Measurements from ENCODE around the gene KLHL11.
"Not testable (repeated sequence)": the region's sequence is repeated elsewhere in the genome, so short reads cannot be mapped to it uniquely, and the experiment has no call there.

The KLHL11 gene

DNA sequence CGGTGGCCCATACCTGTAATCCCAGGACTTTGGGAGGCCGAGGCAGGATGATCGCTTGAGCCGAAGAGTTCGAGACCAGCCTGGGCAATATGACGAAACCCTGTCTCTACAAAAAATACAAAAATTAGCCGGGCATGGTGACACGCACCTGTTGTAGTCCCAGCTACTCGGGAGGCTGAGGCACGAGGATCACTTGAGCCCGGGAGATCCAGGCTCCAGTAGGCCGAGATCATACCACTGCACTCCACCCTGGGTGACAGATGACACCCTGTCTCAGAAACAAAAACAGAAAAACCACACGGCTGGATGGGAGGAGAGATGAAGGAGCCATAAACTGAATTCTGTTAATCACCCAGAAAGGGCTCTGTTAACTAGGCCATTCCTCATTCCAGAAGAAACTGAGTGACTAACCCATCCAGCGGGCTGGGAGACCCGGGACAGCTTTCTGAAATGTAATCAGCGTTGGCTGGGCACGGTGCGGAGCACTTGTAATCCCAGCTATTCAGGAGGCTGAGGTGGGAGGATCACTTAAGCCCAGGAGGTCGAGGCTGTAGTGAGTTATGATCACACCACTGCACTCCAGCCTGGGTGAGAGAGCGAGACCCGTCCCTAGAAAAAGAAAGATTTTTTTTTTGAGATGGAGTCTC is 28.6 kb downstream of the KLHL11 start:
- no peak for DNase-seq (ENCODE audit: low read depth)

DNA sequence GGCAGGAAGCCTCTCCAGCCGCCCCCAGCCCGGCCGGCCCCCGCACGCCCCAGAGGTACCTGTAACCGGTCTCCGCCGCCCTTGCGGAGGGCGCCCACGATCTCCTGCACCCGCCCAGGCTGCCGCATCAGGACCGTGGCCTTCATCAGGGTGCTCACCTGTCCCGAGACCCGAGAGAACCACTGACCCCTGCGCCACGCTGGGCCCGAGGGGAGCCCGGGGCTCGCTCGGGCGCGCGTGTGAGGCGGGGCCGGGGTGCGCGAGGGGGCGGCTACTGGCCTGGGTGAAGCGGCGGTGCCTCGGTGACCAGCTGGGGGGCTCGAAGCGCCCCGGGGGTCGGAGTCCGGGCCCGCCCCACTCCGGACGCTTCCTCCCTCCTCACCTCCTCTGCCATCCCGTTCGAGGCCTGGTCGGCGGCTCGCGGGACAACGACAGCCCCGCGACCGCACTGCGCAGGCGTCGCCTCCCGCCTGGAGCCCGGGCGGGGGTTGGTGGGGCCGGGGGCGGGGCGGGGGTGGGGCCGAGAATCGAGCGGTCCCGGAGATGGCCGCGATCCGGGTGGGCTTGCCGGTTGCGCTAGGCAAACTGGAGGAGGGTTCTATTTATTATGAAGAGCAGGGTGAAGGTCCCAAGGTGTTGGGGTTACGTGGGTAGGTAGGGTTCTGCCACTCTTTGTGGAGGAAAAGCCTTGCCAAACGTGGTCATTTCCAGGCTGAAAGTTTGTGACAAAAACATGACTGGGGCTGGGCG is 29.2 kb downstream of the KLHL11 start, which contains the start of gene NT5C3B:
Gene NT5C3B (minus strand): TSS at position 433 of the 750 bp plus-strand sequence. CDS start 39 bp downstream, at position 394.
- peak; percentile 42 for DNase-seq (ENCODE audit: low read depth)

DNA sequence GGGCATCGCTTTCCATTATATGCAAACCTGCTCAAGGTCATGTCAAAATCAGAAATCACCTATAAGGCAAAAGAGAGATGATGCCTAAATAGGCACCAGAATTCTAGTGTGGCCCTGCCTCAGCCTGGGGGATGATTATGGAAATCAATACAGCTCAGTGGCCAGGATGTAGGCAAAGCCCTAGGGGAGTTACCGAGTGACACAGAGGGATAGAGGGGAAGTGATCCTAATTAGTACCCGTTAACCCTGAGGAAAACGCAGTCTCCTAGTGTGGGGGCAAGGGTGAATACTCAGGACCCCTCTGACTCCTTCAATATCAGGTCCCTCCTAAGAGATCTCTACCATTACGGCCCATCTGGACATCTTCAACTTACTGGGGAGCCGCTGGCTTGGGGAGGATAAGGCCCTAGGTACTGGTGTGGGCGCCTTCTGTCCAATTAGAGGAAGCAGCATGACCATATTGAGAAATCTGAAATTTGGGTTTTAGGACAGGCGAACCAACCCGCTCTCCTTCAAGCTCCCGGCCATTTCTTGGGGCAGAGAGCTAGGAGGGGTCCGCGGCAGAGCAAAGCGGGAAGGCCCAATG is 29.9 kb downstream of the KLHL11 start:
- DNase-seq (ENCODE audit: low read depth) = no peak

DNA sequence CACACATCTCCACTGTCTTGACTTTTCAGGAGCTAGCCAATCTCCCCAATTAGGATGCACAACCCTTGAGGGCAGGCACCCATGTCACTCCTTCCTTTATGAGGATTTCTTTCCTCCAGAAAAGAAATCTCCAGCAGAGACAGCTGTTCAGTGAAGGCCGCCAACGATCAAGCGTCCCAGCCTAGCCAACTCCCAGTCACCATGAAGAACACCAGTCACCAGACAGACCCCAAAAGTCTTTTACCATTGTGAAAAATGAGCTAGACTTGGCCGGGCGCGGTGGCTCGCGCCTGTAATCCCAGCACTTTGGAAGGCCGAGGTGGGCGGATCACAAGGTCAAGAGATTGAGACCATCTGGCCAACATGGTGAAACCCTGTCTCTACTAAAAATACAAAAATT is 35.3 kb downstream of the KLHL11 start:
- not testable (repeated sequence) for DNase-seq (ENCODE audit: low read depth)

DNA sequence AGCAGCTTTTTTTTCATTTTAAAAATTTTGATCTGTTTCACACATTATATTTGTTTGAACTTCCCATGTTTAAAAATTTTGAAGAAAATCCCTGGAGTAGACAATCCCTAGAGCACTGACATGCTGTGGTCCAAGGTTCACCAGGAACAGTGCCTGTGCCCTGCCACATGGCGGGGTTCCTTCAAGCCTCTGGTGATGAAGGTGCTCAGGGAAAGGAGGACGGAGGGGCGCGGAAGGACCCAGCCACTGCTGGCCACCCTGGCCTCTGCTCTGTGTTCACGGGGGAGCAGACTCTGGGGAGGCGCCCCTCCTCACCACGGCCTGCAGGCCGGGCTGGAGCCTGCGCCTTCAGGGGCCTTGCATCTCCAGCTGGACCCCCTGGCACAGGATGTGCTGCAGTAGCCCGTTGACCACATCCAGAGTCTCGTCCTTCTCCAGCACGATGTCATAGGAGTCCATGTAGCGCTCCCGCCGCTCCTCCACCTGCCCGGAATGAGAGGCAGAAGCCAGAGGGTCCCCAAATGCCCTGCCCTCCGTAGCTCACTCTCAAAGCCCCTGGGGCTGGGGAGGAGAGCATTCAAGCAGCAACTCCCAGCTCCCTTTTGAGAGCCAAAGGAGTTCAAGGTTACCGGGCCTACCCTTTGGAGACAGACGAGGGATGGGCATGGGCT is 39.9 kb downstream of the KLHL11 start:
- no peak for DNase-seq (ENCODE audit: low read depth)

DNA sequence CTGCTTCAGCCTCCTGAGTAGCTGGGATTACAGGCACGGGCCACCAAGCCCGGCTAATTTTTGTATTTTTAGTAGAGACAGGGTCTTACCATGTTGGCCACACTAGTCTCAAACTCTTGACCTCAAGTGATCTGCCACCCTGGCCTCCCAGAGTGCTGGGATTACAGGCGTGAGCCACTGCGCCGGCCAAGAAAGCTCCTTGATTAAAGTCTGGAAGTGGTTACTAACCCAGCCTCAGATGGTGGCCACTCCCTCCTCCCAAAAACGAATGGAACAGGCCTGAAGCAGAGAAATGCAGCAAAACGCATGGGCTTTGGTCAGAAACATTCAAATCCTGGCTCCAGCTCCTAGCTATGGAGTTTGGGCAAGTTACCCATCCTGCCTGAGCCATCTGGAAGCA is 41.1 kb downstream of the KLHL11 start:
- DNase-seq (ENCODE audit: low read depth) = no peak

DNA sequence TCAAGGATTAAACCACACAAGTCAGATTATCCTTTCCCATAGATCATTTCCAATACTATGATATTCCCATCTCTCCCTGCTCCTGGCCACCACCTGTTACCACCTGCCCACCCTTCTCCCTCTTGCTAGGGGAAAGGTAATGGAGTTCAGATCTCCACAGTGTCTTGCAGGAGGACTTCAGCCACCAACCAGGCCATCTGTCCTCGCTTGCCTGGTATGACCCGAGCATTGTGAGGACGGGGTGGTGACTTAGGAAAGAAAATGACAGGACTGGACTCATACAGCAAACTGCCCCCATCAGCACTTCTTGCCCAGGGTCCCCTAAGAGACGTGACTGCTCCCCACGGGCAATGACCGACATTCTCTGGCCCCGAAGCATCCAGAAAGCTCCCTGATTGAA is 41.6 kb downstream of the KLHL11 start:
- no peak for DNase-seq (ENCODE audit: low read depth)

DNA sequence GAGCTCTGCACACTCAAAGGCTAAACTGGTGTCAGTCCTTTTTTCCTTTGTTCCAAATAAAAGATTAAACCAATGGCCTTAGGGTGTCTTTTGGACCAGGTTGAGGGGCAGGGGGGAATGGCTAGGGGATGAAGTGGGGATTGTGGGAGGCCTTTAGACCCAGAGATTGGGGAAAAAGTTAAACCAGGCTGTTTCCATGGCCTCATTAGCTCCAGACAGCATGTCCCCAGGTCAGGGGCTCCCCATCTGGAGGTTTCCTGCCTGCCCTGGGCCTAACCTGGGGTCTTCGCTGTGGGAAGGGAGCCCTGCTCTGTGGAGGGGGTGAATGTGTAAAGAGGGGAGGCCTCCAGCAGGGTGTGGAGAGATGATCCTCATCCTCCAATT is 42.1 kb downstream of the KLHL11 start:
- DNase-seq (ENCODE audit: low read depth) = no peak

DNA sequence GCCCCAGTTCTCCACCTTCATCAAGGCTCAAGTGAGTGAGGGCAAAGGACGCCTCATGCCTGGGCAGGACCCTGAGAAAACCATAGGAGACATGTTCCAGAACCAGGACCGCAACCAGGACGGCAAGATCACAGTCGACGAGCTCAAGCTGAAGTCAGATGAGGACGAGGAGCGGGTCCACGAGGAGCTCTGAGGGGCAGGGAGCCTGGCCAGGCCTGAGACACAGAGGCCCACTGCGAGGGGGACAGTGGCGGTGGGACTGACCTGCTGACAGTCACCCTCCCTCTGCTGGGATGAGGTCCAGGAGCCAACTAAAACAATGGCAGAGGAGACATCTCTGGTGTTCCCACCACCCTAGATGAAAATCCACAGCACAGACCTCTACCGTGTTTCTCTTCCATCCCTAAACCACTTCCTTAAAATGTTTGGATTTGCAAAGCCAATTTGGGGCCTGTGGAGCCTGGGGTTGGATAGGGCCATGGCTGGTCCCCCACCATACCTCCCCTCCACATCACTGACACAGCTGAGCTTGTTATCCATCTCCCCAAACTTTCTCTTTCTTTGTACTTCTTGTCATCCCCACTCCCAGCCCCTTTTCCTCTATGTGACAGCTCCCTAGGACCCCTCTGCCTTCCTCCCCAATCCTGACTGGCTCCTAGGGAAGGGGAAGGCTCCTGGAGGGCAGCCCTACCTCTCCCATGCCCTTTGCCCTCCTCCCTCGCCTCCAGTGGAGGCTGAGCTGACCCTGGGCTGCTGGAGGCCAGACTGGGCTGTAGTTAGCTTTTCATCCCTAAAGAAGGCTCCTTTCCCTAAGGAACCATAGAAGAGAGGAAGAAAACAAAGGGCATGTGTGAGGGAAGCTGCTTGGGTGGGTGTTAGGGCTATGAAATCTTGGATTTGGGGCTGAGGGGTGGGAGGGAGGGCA is 42.7 kb downstream of the KLHL11 start:
- no peak for DNase-seq (ENCODE audit: low read depth)

DNA sequence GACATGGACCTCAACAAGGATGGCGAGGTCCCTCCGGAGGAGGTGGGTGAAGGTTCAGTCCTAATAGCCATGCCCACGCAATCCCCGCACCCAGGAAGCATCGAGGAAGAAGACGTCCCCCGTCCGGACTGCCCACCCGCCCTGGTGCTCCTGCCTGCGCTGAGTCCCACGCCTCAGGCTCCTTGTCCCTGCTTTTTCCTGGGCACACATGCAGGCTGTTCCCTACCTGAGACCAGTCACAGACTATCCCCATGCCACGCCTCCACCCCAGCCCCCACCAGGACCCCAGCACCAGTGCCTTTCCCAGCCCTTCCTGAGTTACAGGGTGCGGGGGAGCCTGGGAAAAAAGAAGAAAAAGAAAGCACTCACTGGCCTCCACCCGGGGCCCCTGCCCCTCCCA is 43.4 kb downstream of the KLHL11 start:
- DNase-seq (ENCODE audit: low read depth) = no peak

DNA sequence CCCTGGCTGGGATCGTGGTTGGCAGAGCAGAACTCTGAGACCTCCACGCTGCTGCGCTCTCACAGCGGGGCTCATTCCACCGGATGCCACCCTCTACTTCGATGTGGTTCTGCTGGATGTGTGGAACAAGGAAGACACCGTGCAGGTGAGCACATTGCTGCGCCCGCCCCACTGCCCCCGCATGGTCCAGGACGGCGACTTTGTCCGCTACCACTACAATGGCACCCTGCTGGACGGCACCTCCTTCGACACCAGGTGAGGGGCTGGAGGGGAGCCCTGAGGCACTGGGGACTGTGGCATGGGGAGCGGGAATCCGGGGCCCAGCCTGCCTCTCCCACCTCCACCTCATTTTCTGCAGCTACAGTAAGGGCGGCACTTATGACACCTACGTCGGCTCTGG is 47.2 kb downstream of the KLHL11 start:
- no peak for DNase-seq (ENCODE audit: low read depth)

DNA sequence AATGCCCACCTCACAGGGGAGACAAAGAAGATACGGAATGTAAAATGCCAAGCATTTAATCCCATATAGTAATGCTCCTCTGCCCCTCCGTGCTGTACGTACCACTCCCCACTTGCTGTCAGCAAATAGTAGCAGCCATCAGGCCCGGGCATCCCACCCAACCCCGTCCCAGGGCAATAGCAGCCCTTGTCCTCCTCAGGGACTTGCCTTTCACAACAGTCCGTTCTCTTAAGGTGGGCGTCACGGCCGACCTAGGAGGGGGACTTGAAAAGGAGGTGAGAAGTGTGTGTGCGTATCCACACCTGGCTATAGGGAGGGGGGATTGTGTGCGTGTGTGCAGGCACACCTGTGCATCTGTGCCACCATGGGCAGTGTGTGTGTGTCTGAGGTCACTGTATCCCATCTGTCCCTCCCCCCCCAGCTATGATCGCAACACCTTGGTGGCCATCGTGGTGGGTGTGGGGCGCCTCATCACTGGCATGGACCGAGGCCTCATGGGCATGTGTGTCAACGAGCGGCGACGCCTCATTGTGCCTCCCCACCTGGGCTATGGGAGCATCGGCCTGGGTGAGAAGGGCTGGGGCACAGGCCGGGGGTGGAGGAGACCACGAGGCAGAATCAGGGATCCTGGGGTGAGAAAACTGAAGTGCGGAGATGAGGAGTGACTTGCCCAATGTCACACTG is 48.4 kb downstream of the KLHL11 start:
- DNase-seq (ENCODE audit: low read depth) = no peak

DNA sequence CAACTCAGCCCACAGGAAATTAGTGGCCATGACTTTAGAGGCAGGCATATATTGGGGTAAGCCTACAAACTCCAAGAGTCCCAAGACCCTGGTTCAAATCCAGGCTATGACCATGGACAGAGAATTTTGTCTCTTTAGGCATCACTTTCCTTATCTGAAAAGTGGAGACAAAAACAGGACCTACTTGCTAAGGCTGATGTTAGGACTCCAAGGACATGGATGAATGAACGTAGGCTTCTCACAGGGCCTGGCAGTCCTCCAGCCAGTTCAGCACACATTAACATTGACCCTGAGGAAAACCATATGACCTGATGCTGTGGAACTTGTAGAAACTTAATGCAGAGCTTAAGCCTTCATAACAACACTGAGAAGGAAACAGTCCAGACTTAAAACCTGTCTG is 51.0 kb downstream of the KLHL11 start:
- no peak for DNase-seq (ENCODE audit: low read depth)

DNA sequence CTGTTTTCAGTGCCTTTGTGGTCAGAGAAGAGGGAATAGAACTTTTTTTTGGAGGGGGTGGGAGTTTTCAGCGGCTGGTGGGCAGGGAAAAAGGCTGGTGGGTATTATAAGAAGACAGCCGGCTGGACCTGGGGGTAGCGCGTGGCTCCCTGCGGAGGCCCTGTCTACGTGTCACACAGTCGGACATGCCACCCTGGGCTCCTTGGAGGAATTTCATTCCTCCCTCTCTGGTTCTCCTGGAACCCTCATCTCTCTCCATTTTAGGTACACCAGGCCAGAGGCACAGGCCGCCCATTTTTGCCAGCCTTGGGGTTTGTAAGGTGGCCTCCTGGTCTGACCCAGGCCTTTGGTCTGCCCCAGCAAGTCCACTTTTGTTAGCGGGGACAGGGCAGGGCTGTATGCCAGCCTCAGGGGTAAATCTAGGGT is 51.5 kb downstream of the KLHL11 start:
- no peak for DNase-seq (ENCODE audit: low read depth)

DNA sequence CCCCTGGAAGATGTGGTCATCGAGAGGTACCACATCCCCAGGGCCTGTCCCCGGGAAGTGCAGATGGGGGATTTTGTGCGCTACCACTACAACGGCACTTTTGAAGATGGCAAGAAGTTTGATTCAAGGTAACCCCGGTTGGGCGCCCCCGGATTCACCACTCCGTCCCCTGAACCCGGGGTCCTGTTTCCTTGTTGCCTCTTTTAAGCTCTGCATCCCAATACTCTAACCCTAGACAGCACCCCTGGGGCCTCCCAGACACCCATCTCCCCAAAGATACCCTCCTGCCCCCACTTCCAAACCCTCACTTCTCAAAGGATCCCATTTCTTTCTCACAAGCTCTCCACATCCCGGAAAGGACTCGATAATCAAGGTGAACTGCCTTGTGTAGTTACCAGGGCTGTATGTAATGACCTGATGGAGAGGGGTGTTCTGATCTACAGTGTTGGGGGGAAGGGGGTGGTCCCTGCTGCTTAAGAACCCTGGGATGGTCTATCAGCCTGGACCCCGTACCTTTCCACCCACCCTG is 52.0 kb downstream of the KLHL11 start:
- no peak for DNase-seq (ENCODE audit: low read depth)

DNA sequence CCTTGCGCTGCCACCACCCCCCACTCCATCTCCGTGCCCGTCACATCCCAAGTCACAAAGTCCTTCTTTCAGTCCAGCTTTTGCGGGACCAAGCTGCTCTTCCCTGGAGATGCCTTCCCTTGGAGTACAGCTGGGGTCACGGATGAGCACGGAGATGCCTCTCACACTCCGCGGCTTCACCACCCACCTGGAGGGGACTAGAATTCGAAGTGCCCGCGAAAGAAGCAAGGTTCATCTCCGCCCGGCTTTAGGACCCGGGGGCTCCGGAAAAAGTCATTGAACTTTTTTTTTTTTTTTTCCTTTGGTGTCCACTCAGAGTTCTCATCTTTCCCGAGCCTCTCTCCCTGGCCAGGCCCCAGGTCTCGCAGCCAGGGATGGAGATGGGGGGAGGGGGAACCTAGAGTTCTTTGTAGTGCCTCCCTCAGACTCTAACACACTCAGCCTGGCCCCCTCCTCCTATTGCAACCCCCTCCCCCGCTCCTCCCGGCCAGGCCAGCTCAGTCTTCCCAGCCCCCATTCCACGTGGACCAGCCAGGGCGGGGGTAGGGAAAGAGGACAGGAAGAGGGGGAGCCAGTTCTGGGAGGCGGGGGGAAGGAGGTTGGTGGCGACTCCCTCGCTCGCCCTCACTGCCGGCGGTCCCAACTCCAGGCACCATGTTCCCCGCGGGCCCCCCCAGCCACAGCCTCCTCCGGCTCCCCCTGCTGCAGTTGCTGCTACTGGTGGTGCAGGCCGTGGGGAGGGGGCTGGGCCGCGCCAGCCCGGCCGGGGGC is 52.7 kb downstream of the KLHL11 start, which contains the start of gene FKBP10:
Gene FKBP10 (plus strand): TSS at position 624 of the 771 bp plus-strand sequence. CDS start 31 bp downstream, at position 655.
- DNase-seq (ENCODE audit: low read depth) = peak; percentile 25

DNA sequence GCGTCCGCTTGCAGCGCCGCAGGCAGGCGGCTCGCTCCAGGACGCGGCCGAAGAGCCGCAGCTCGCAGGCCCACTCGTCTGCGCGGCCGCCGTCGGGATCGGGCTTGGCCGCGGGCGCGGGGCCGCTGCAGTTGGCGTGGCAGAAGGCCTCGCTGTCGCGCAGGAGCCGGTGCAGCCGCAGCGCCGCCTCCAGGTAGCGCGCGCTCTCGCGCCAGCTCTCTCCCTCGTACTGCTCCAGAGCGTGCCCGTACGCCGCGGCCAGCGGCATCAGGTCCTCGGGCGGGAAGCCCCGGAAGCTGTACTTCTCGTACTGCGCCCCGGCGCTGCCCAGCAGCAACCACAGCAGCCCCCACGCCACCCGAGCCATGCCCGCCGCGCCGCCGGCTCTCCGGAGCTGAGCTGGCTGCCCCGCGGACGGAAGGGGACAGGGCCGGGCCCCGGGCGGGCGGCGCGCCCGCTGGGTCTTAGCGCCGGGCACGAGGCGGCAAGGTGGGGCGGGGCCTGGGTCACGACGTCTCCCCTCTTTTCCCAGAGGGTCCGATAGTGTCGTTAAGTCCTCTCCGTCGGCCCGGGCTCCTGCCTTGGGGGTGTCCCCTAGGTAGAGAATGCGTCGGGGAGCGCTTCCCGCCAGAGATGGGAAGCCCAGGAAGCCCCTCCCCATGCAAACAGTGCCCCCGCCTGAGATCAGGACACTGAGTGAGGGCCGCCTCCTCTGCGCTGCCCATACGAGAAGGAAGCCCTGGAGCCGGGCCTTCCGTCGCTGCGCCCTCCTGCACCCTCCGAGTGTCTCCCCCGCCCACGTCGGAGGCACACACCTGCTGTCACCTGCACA is 53.5 kb downstream of the KLHL11 start, which contains the start of gene P3H4:
Gene P3H4 (minus strand): TSS at position 401 of the 832 bp plus-strand sequence. CDS start 34 bp downstream, at position 367.
- peak; percentile 60 for DNase-seq (ENCODE audit: low read depth)

DNA sequence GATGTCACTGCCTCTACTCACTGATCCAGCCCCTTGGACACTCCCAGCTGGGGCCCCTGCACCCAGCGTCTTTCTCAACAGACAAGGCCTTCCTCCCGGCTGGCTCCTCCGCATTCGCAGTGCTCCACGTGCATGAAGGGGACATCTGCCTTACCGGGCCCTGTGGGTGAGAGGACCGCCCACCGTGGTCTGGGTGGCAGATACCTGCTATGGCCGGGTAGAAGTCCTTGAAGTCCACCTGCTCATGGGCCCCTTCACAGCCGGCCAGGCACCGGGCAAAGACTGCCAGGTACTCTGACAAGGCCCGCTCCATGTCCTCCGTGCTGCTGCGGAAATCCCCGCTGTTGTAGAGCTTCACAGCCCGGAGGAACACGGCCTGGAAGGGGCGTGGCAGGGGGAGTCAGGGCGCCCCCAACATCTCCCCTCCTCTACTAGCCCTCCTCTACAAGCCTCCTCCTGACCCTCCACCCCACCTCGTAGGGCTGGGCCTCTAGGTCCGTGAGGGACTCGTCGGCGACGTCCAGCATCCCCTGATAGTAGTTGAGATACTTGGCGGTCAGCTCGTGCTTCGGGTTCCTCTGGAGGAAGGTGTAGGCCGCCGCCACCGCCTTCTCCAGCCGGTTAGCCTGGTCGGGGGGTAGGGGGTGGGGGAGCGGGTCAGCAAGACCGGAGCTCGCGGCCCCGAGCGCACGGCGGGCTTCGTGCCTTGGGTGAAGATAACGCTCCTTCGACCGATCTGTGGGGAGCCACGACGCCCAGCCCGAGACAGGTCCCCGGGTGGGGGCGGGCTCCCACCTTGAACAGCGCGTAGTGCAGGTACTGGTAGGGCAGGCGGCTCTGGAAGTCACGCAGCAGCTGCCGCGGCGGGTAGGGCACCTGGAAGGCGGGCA is 54.3 kb downstream of the KLHL11 start:
- no peak for DNase-seq (ENCODE audit: low read depth)
